Smooth muscle cell (in vitro differentiated cells): ENCODE measurements around the gene GPR89B. TPM values are rescaled to one million over a fixed set of nuclear protein-coding genes. Genes with fewer than 3 reads are reported as not detected.

Source experiments
- DNase-seq: peaks from one replicate; lab custom pipeline; 2025; ENCODE audit not compliant: unreplicated experiment; lab: John Stamatoyannopoulos, UW
- H2AFZ ChIP-seq: fragments of 200-600 bp; sonication (generic); 2 replicates; pipeline ENCODE4 v1.6.0; 2016; ENCODE audit warnings: antibody characterized with exemption, low read depth, mild to moderate bottlenecking
- H3F3A ChIP-seq: fragments of 200-600 bp; sonication (generic); 2 replicates; pipeline ENCODE4 v1.6.0; 2017; ENCODE audit warnings: antibody characterized with exemption, low read depth
- H3K27ac ChIP-seq: fragments of 200-600 bp; sonication (generic); 2 replicates; pipeline ENCODE4 v1.5.1; 2016; ENCODE audit warnings: low read depth, mild to moderate bottlenecking
- H3K27me3 ChIP-seq: fragments of 200-600 bp; sonication (generic); 2 replicates; pipeline ENCODE4 v1.6.1; 2016; ENCODE audit warnings: low read depth, mild to moderate bottlenecking
- H3K36me3 ChIP-seq: fragments of 200-600 bp; sonication (generic); 2 replicates; pipeline ENCODE4 v1.5.1; 2016; ENCODE audit warnings: low read depth
- H3K4me1 ChIP-seq: fragments of 200-600 bp; sonication (generic); 2 replicates; pipeline ENCODE4 v1.5.1; 2016; ENCODE audit warnings: low read depth
- H3K4me2 ChIP-seq: fragments of 200-600 bp; sonication (generic); 2 replicates; pipeline ENCODE4 v1.6.0; 2016; ENCODE audit warnings: mild to moderate bottlenecking
- H3K4me3 ChIP-seq: fragments of 200-600 bp; sonication (generic); 2 replicates; pipeline ENCODE4 v1.5.1; 2016; ENCODE audit warnings: mild to moderate bottlenecking
- H3K79me2 ChIP-seq: fragments of 200-600 bp; sonication (generic); 2 replicates; pipeline ENCODE4 v1.6.0; 2016; ENCODE audit warnings: low read depth, mild to moderate bottlenecking
- H3K9ac ChIP-seq: fragments of 200-600 bp; sonication (generic); 2 replicates; pipeline ENCODE4 v1.6.0; 2016; ENCODE audit warnings: low read depth
- H3K9me3 ChIP-seq: fragments of 200-600 bp; sonication (generic); replicated peaks from 2 replicates; pipeline ENCODE4 v1.5.1; 2016; ENCODE audit warnings: low read depth
- H4K20me1 ChIP-seq: fragments of 200-600 bp; sonication (generic); 2 replicates; pipeline ENCODE4 v1.6.0; 2016; ENCODE audit warnings: low read depth
- CTCF ChIP-seq: fragments of 200-600 bp; sonication (generic); IDR thresholded peaks from 2 replicates; pipeline ENCODE4 v1.5.1; 2017; ENCODE audit warnings: borderline replicate concordance, mild to moderate bottlenecking, antibody characterized with exemption; ENCODE audit not compliant: insufficient read depth, poor library complexity, severe bottlenecking
- WGBS: methylation state at CpG from one replicate; pipeline ENCODE4 v1.1.7; 2016; ENCODE audit warnings: low lambda C conversion rate; 5-methylcytosine and 5-hydroxymethylcytosine counted together
- polyA plus RNA-seq: library from polyadenylated mRNA; unstranded; fragments of >200 nt; fragmentation: Nextera tagmentation; extraction: Ambion mirVana; gene quantifications from 2 replicates; pipeline ENCODE4 v1.2.1, GENCODE V29; 2016
- total RNA-seq: library from RNA; depleted of rRNA; stranded (reverse); fragments of >200 nt; gene quantifications from 2 replicates; pipeline ENCODE4 v1.2.3, GENCODE V29; 2014

Gene GPR89B
- total and polyA plus RNA-seq, 2 experiments from 2014 or later = 15.6 to 28.6 TPM

- no peak for TF ChIP-seq CTCF
- no peak overlapping the region for H3K4me3 ChIP-seq
- WGBS = 89% methylated on average over 5 of the region's 5 CpGs
- H3K36me3 ChIP-seq = no peaks in the 10 kb centered on the region
- no peaks in the 10 kb centered on the region for H3K27me3 ChIP-seq
- H3F3A ChIP-seq = no peaks in the 10 kb centered on the region
- no peak overlapping the region for H2AFZ ChIP-seq
- no peaks in the 10 kb centered on the region for H3K9me3 ChIP-seq
- H3K9ac ChIP-seq = no peak overlapping the region
- no peaks in the 10 kb centered on the region for H3K79me2 ChIP-seq
- H3K4me2 ChIP-seq = no peak overlapping the region
- DNase-seq = no peak
- no peaks in the 10 kb centered on the region for H4K20me1 ChIP-seq
- H3K4me1 ChIP-seq = no peaks in the 10 kb centered on the region
- no peak overlapping the region for H3K27ac ChIP-seq
These were observed 37.1 kb upstream of the GPR89B start for GRCh38 chr1:147891088-147891487.

GRCh38 chr1:147892216-147892615, 36.0 kb upstream of the GPR89B start:
- no peak for TF ChIP-seq CTCF
- Histone ChIP-seq H3K4me3 (no peak overlapping the region), H3K79me2 (no peaks in the 10 kb centered on the region), H3K4me1 (peaks cover 5% of the 10 kb centered on the region), H3F3A (no peaks in the 10 kb centered on the region), H3K27ac (no peak overlapping the region), H4K20me1 (no peaks in the 10 kb centered on the region), H3K9me3 (no peaks in the 10 kb centered on the region), H2AFZ (no peak overlapping the region), H3K9ac (no peak overlapping the region), H3K27me3 (no peaks in the 10 kb centered on the region), H3K36me3 (no peaks in the 10 kb centered on the region), H3K4me2 (peak overlapping the region; percentile 53)
- no peak for DNase-seq
- 50% methylated on average over 5 of the region's 5 CpGs for WGBS

- WGBS = 11% methylated on average over 1 of the region's 1 CpG
- H3F3A ChIP-seq = no peaks in the 10 kb centered on the region
- H3K4me3 ChIP-seq = no peak overlapping the region
- peak; percentile 94 for TF ChIP-seq CTCF
- H3K4me2 ChIP-seq = peak overlapping the region; percentile 53
- no peaks in the 10 kb centered on the region for H4K20me1 ChIP-seq
- no peak for DNase-seq
- H2AFZ ChIP-seq = no peak overlapping the region
- no peaks in the 10 kb centered on the region for H3K9me3 ChIP-seq
- H3K27ac ChIP-seq = no peak overlapping the region
- H3K4me1 ChIP-seq = peaks cover 5% of the 10 kb centered on the region
- H3K9ac ChIP-seq = no peak overlapping the region
- H3K27me3 ChIP-seq = no peaks in the 10 kb centered on the region
- no peaks in the 10 kb centered on the region for H3K36me3 ChIP-seq
- H3K79me2 ChIP-seq = no peaks in the 10 kb centered on the region
These were observed 35.4 kb upstream of the GPR89B start for GRCh38 chr1:147892731-147893214.

- TF ChIP-seq CTCF = no peak
- H3K4me1 ChIP-seq = peaks cover 5% of the 10 kb centered on the region
These were observed 33.1 kb upstream of the GPR89B start for GRCh38 chr1:147895123-147895522.

More at GRCh38 chr1:147895123-147895522, 33.1 kb upstream of the GPR89B start:
- Histone ChIP-seq H3K9me3 (no peaks in the 10 kb centered on the region), H3K79me2 (no peaks in the 10 kb centered on the region), H3K4me2 (no peak overlapping the region), H3K4me3 (no peak overlapping the region), H3K27ac (no peak overlapping the region), H2AFZ (no peak overlapping the region), H3F3A (no peaks in the 10 kb centered on the region), H3K36me3 (no peaks in the 10 kb centered on the region), H3K27me3 (no peaks in the 10 kb centered on the region), H3K9ac (no peak overlapping the region), H4K20me1 (no peaks in the 10 kb centered on the region)
- WGBS = 88% methylated on average over 4 of the region's 4 CpGs
- no peak for DNase-seq
